Uterus (tissue), 4 donors: ENCODE measurements around the gene ADCY2. TPM values are rescaled to one million over a fixed set of nuclear protein-coding genes. Genes with fewer than 3 reads are reported as not detected.

Experiments used
- DNase-seq, 2 donors: peaks; one replicate each; pipeline ENCODE4 v3.0.0-alpha.2; 2019 to 2020
- H3K27ac ChIP-seq, 2 donors: fragments of 200-600 bp; sonication (generic); 1 replicate in 1 of 2; 2 replicates in 1 of 2; pipeline ENCODE4 v1.5.1; 2016 to 2018
- H3K27me3 ChIP-seq, 2 donors: fragments of 200-600 bp; sonication (generic); one replicate each; pipeline ENCODE4 v1.5.1; 2018 to 2019; ENCODE audit warnings: control low read depth in 1 of 2
- H3K36me3 ChIP-seq, 2 donors: fragments of 200-600 bp; sonication (generic); one replicate each; pipeline ENCODE4 v1.5.1; 2019; ENCODE audit warnings: control low read depth in 1 of 2
- H3K4me1 ChIP-seq, 2 donors: fragments of 200-600 bp; sonication (generic); one replicate each; pipeline ENCODE4 v1.5.1; 2018 to 2019; ENCODE audit warnings: control low read depth in 1 of 2
- H3K4me3 ChIP-seq, 2 donors: fragments of 200-600 bp; sonication (generic); 1 replicate in 1 of 2; 2 replicates in 1 of 2; pipeline ENCODE4 v1.5.1; 2018 to 2019; ENCODE audit warnings: mild to moderate bottlenecking in 1 of 2
- H3K9me3 ChIP-seq, 2 donors: fragments of 200-600 bp; sonication (generic); one replicate each; pipeline ENCODE4 v1.5.1; 2019; ENCODE audit warnings: control low read depth in 1 of 2
- CTCF ChIP-seq, 4 experiments: fragments of 200-600 bp in 2 of 4; fragments of 450-650 bp in 2 of 4; sonication (generic) in 2 of 4; IDR thresholded peaks; one replicate each; pipeline ENCODE4 v1.5.1; 2016 to 2019; ENCODE audit warnings: antibody characterized with exemption in 4 of 4, mild to moderate bottlenecking in 2 of 4, moderate library complexity in 1 of 4
- POLR2A ChIP-seq, 2 donors: fragments of 450-650 bp; IDR thresholded peaks; one replicate each; pipeline ENCODE4 v1.6.1; 2016; ENCODE audit warnings: antibody characterized with exemption in 2 of 2, mild to moderate bottlenecking in 1 of 2, moderate library complexity in 1 of 2
- intact Hi-C: fragments of 100-400 bp; cut with DNase I; formaldehyde crosslinking; loops from one replicate; pipeline ENCODE4 v1.15.1; 2023; ENCODE audit warnings: low total_unique reads
- total RNA-seq, 4 donors: library from RNA; depleted of rRNA in 3 of 4; stranded (reverse); fragments of >200 nt in 3 of 4; gene quantifications; one replicate each; pipeline versions ENCODE4 v1.1.0 to v1.2.4, GENCODE V29; 2014 to 2023
- donor health status: DM: yes; HTN: yes; CAD: no.

Gene ADCY2
- total RNA-seq, 4 donors from 2014 or later, result 3.8 to 25.3 (median 4.5) TPM

GRCh38 chr5:7683753-7684152 is 287.8 kb downstream of the ADCY2 start:
- H3K27ac ChIP-seq, result no peak overlapping the region
- no peaks in the 10 kb centered on the region for H3K36me3 ChIP-seq
- intact Hi-C loops, result no loop called here
- H3K4me1 ChIP-seq, result no peaks in the 10 kb centered on the region
- no peaks in the 10 kb centered on the region for H3K9me3 ChIP-seq
- no peak for TF ChIP-seq CTCF (IDR thresholded peaks at IDR 0.05)
- TF ChIP-seq POLR2A (IDR thresholded peaks at IDR 0.05), result no peak
- H3K27me3 ChIP-seq, result no peaks in the 10 kb centered on the region
- no peak overlapping the region for H3K4me3 ChIP-seq
- no peak for DNase-seq

GRCh38 chr5:7684826-7685225 is 288.9 kb downstream of the ADCY2 start:
- TF ChIP-seq POLR2A (IDR thresholded peaks at IDR 0.05), result no peak
- Histone ChIP-seq H3K36me3 (no peaks in the 10 kb centered on the region), H3K27me3 (no peaks in the 10 kb centered on the region), H3K27ac (no peak overlapping the region), H3K9me3 (no peaks in the 10 kb centered on the region), H3K4me3 (no peak overlapping the region), H3K4me1 (no peaks in the 10 kb centered on the region)
- intact Hi-C loops, result no loop called here
- no peak for DNase-seq

- no peak for TF ChIP-seq POLR2A (IDR thresholded peaks at IDR 0.05)
- TF ChIP-seq CTCF (IDR thresholded peaks at IDR 0.05), result no peak
- DNase-seq, result no peak
Observed at GRCh38 chr5:7686794-7687193, 290.9 kb downstream of the ADCY2 start.

GRCh38 chr5:7690557-7690956 is 294.6 kb downstream of the ADCY2 start:
- no peak for TF ChIP-seq POLR2A (IDR thresholded peaks at IDR 0.05)
- no peak for TF ChIP-seq CTCF (IDR thresholded peaks at IDR 0.05)
- no peak for DNase-seq
- H3K4me3 ChIP-seq, result no peak overlapping the region
- H3K4me1 ChIP-seq, result no peaks in the 10 kb centered on the region
- intact Hi-C loops, result no loop called here
- no peaks in the 10 kb centered on the region for H3K27me3 ChIP-seq
- H3K27ac ChIP-seq, result no peak overlapping the region
- H3K36me3 ChIP-seq, result no peaks in the 10 kb centered on the region
- H3K9me3 ChIP-seq, result no peaks in the 10 kb centered on the region

More at GRCh38 chr5:7686794-7687193, 290.9 kb downstream of the ADCY2 start:
- no peak overlapping the region for H3K27ac ChIP-seq
- intact Hi-C loops, result no loop called here
- no peaks in the 10 kb centered on the region for H3K4me1 ChIP-seq
- no peaks in the 10 kb centered on the region for H3K27me3 ChIP-seq
- no peak overlapping the region for H3K4me3 ChIP-seq
- H3K36me3 ChIP-seq, result no peaks in the 10 kb centered on the region
- H3K9me3 ChIP-seq, result no peaks in the 10 kb centered on the region

- Histone ChIP-seq H3K36me3 (no peaks in the 10 kb centered on the region), H3K4me3 (no peak overlapping the region), H3K9me3 (no peaks in the 10 kb centered on the region), H3K4me1 (no peaks in the 10 kb centered on the region), H3K27me3 (no peaks in the 10 kb centered on the region), H3K27ac (no peak overlapping the region)
- TF ChIP-seq POLR2A (IDR thresholded peaks at IDR 0.05), result no peak
- intact Hi-C loops, result no loop called here
- no peak for DNase-seq
Observed at GRCh38 chr5:7705261-7705660, 309.3 kb downstream of the ADCY2 start.

- TF ChIP-seq CTCF (IDR thresholded peaks at IDR 0.05), result no peak
- no peak for TF ChIP-seq POLR2A (IDR thresholded peaks at IDR 0.05)
Observed at GRCh38 chr5:7705736-7706135, 309.8 kb downstream of the ADCY2 start.

More at GRCh38 chr5:7705736-7706135, 309.8 kb downstream of the ADCY2 start:
- DNase-seq, result no peak
- intact Hi-C loops, result no loop called here
- no peak overlapping the region for H3K27ac ChIP-seq
- H3K4me1 ChIP-seq, result no peaks in the 10 kb centered on the region
- H3K4me3 ChIP-seq, result no peak overlapping the region
- H3K36me3 ChIP-seq, result no peaks in the 10 kb centered on the region
- no peaks in the 10 kb centered on the region for H3K9me3 ChIP-seq
- no peaks in the 10 kb centered on the region for H3K27me3 ChIP-seq
